GM23248 (cell line): ENCODE measurements around the gene MICAL2. TPM values are rescaled to one million over a fixed set of nuclear protein-coding genes. Genes with fewer than 3 reads are reported as not detected.

ENCODE experiments used
- DNase-seq: peaks from one replicate; pipeline ENCODE4 v3.0.0-alpha.2; 2015
- H2AFZ ChIP-seq: fragments of 200-600 bp; sonication (generic); 2 replicates; pipeline ENCODE4 v1.6.1; 2016; ENCODE audit warnings: antibody characterized with exemption
- H3F3A ChIP-seq: fragments of 200-600 bp; sonication (generic); 2 replicates; pipeline ENCODE4 v1.6.1; 2016; ENCODE audit warnings: mild to moderate bottlenecking, antibody characterized with exemption, mixed run types; ENCODE audit not compliant: insufficient read depth
- H3K27ac ChIP-seq: fragments of 200-600 bp; sonication (generic); 2 replicates; pipeline ENCODE4 v1.5.1; 2016; ENCODE audit warnings: mild to moderate bottlenecking
- H3K27me3 ChIP-seq: fragments of 200-600 bp; sonication (generic); replicated peaks from 2 replicates; pipeline ENCODE4 v1.6.1; 2016; ENCODE audit warnings: mild to moderate bottlenecking; ENCODE audit not compliant: insufficient read depth
- H3K36me3 ChIP-seq: fragments of 200-600 bp; sonication (generic); 2 replicates; pipeline ENCODE4 v1.6.1; 2016; ENCODE audit warnings: low read depth, mild to moderate bottlenecking
- H3K4me1 ChIP-seq: fragments of 200-600 bp; sonication (generic); 2 replicates; pipeline ENCODE4 v1.6.1; 2016; ENCODE audit warnings: mild to moderate bottlenecking; ENCODE audit not compliant: insufficient read depth
- H3K4me2 ChIP-seq: fragments of 200-600 bp; sonication (generic); one replicate; pipeline ENCODE4 v1.6.1; 2016; ENCODE audit warnings: mild to moderate bottlenecking; ENCODE audit not compliant: unreplicated experiment
- H3K4me3 ChIP-seq: fragments of 200-600 bp; sonication (generic); 2 replicates; pipeline ENCODE4 v1.5.1; 2016; ENCODE audit warnings: mild to moderate bottlenecking
- H3K79me2 ChIP-seq: fragments of 200-600 bp; sonication (generic); 2 replicates; pipeline ENCODE4 v1.6.1; 2016; ENCODE audit warnings: mild to moderate bottlenecking; ENCODE audit not compliant: insufficient read depth
- H3K9ac ChIP-seq: fragments of 200-600 bp; sonication (generic); 2 replicates; pipeline ENCODE4 v1.6.1; 2016; ENCODE audit warnings: mild to moderate bottlenecking
- H3K9me2 ChIP-seq: fragments of 200-600 bp; sonication (generic); 2 replicates; pipeline ENCODE4 v1.6.1; 2016; ENCODE audit warnings: mixed run types, mild to moderate bottlenecking, moderate library complexity; ENCODE audit not compliant: insufficient read depth
- H3K9me3 ChIP-seq: fragments of 200-600 bp; sonication (generic); one replicate; pipeline ENCODE4 v1.6.1; 2017; ENCODE audit warnings: low read depth
- H4K20me1 ChIP-seq: fragments of 200-600 bp; sonication (generic); 2 replicates; pipeline ENCODE4 v1.6.0; 2016; ENCODE audit not compliant: insufficient read depth
- EZH2 ChIP-seq: fragments of 200-600 bp; sonication (generic); IDR thresholded peaks from 2 replicates; pipeline ENCODE4 v1.6.1; 2018; ENCODE audit warnings: antibody characterized with exemption, mild to moderate bottlenecking; ENCODE audit not compliant: insufficient read depth, poor library complexity, severe bottlenecking
- EZH2phosphoT487 ChIP-seq: fragments of 200-600 bp; sonication (generic); IDR thresholded peaks from 2 replicates; pipeline ENCODE4 v1.6.1; 2018; ENCODE audit warnings: antibody characterized with exemption, moderate library complexity, mild to moderate bottlenecking, low read depth; ENCODE audit not compliant: insufficient read depth
- WGBS, 2 experiments: methylation state at CpG; one replicate each; pipeline ENCODE4 v1.1.6; 2015 to 2017; ENCODE audit warnings: low lambda C conversion rate in 2 of 2, low coverage in 1 of 2; ENCODE audit errors: missing lambda C conversion rate in 2 of 2; 5-methylcytosine and 5-hydroxymethylcytosine counted together
- in situ Hi-C: fragments of 300-500 bp; cut with MboI; formaldehyde crosslinking; loops from 2 replicates; pipeline ENCODE4 v1.15.0; 2020
- polyA plus RNA-seq: library from polyadenylated mRNA; unstranded; fragments of >200 nt; fragmentation: Nextera tagmentation; extraction: Ambion mirVana; gene quantifications from 2 replicates; pipeline ENCODE4 v1.2.1, GENCODE V29; 2016
- total RNA-seq: library from RNA; depleted of rRNA; stranded (reverse); fragments of >200 nt; shearing (Covaris generic); gene quantifications from 2 replicates; pipeline ENCODE4 v1.2.3, GENCODE V29; 2014

Gene MICAL2
- total and polyA plus RNA-seq, 2 experiments from 2014 or later = 83.3 to 158 TPM

- no peaks in the 10 kb centered on the region for H3K9me3 ChIP-seq
- H3K36me3 ChIP-seq = no peaks in the 10 kb centered on the region
- no peaks in the 10 kb centered on the region for H3K27me3 ChIP-seq
- no peak overlapping the region for H3K9ac ChIP-seq
- no peak overlapping the region for H3K4me3 ChIP-seq
- H3K4me1 ChIP-seq = peaks cover 4% of the 10 kb centered on the region; the same call in 1 of the 2 replicates
- no peak overlapping the region for H2AFZ ChIP-seq
- no peaks in the 10 kb centered on the region for H4K20me1 ChIP-seq
- peaks cover 8% of the 10 kb centered on the region; the same call in 1 of the 2 replicates for H3F3A ChIP-seq
- in situ Hi-C loops = no loop called here
- WGBS, 2 experiments = 78 to 83% methylated on average over 2 of the region's 2 CpGs
- H3K27ac ChIP-seq = no peak overlapping the region
- DNase-seq = no peak
- TF ChIP-seq EZH2 (no peak), EZH2phosphoT487 (no peak)
- no peaks in the 10 kb centered on the region for H3K79me2 ChIP-seq
- no peak overlapping the region for H3K4me2 ChIP-seq
- H3K9me2 ChIP-seq = no peaks in the 10 kb centered on the region
These were observed 4.9 kb upstream of the MICAL2 start for GRCh38 chr11:12105471-12105870.

GRCh38 chr11:12106101-12106500, 4.3 kb upstream of the MICAL2 start:
- Histone ChIP-seq H2AFZ (no peak overlapping the region), H3K4me3 (no peak overlapping the region), H3K9me3 (no peaks in the 10 kb centered on the region), H3K9me2 (no peaks in the 10 kb centered on the region), H3K36me3 (no peaks in the 10 kb centered on the region), H3K79me2 (peaks cover 5% of the 10 kb centered on the region), H3K9ac (no peak overlapping the region), H4K20me1 (no peaks in the 10 kb centered on the region), H3K27me3 (no peaks in the 10 kb centered on the region), H3K27ac (no peak overlapping the region), H3F3A (peaks cover 8% of the 10 kb centered on the region; the same call in 1 of the 2 replicates), H3K4me2 (no peak overlapping the region), H3K4me1 (peaks cover 4% of the 10 kb centered on the region; the same call in 1 of the 2 replicates)
- in situ Hi-C loops = no loop called here
- DNase-seq = no peak
- no peak for TF ChIP-seq EZH2
- TF ChIP-seq EZH2phosphoT487 = no peak
- WGBS, 2 experiments = 90 to 94% methylated on average over 5 of the region's 5 CpGs

- Histone ChIP-seq H3K9ac (no peak overlapping the region), H3K9me3 (no peaks in the 10 kb centered on the region), H3K79me2 (peaks cover 9% of the 10 kb centered on the region), H3K4me2 (no peak overlapping the region), H3K9me2 (no peaks in the 10 kb centered on the region), H3K36me3 (no peaks in the 10 kb centered on the region), H3K4me1 (peaks cover 4% of the 10 kb centered on the region; the same call in 1 of the 2 replicates), H2AFZ (no peak overlapping the region), H3F3A (peaks cover 8% of the 10 kb centered on the region; the same call in 1 of the 2 replicates), H3K27me3 (no peaks in the 10 kb centered on the region), H4K20me1 (no peaks in the 10 kb centered on the region), H3K4me3 (no peak overlapping the region), H3K27ac (no peak overlapping the region)
- no peak for DNase-seq
- in situ Hi-C loops = no loop called here
- no peak for TF ChIP-seq EZH2phosphoT487
- no peak for TF ChIP-seq EZH2
- WGBS, 2 experiments = 88 to 91% methylated on average over 5 of the region's 5 CpGs
These were observed 3.9 kb upstream of the MICAL2 start for GRCh38 chr11:12106501-12106900.

GRCh38 chr11:12108875-12109453, 1.4 kb upstream of the MICAL2 start:
- 96 to 97% methylated on average over 2 of the region's 2 CpGs for WGBS, 2 experiments
- no peak for DNase-seq
- 0 out of 2 replicates have a peak, but pooled peaks cover 7% of the 10 kb centered on the region for H3K36me3 ChIP-seq
- TF ChIP-seq EZH2phosphoT487 (no peak), EZH2 (no peak)
- H3F3A ChIP-seq = no peaks in the 10 kb centered on the region
- no peak overlapping the region for H3K9ac ChIP-seq
- peaks cover 34% of the 10 kb centered on the region for H3K79me2 ChIP-seq
- no peaks in the 10 kb centered on the region for H4K20me1 ChIP-seq
- peaks cover 24% of the 10 kb centered on the region for H3K4me1 ChIP-seq
- in situ Hi-C loops = no loop called here
- H3K9me2 ChIP-seq = no peaks in the 10 kb centered on the region
- no peaks in the 10 kb centered on the region for H3K27me3 ChIP-seq
- no peak overlapping the region for H2AFZ ChIP-seq
- H3K9me3 ChIP-seq = no peaks in the 10 kb centered on the region
- no peak overlapping the region for H3K4me2 ChIP-seq
- no peak overlapping the region for H3K4me3 ChIP-seq
- H3K27ac ChIP-seq = no peak overlapping the region
